GM21717 (cell line): ENCODE measurements around the gene PRR16.

ENCODE experiments used
- ATAC-seq: cut with Tn5 transposase; IDR thresholded peaks from one replicate; pipeline ENCODE4 v1.9.1; 2021; ENCODE audit warnings: mild to moderate bottlenecking, moderate library complexity; ENCODE audit not compliant: unreplicated experiment

PRR16 gene

GRCh38 chr5:120461251-120461650, 2.8 kb upstream of the PRR16 start:
- ATAC-seq, result no peak

- no peak for ATAC-seq
Measured at GRCh38 chr5:120463006-120463680, 957 bp upstream of the PRR16 start.

- no peak for ATAC-seq
Measured at GRCh38 chr5:120464627-120465435, 731 bp downstream of the PRR16 start.

- ATAC-seq, result no peak
Measured at GRCh38 chr5:120465436-120465961, 1.4 kb downstream of the PRR16 start.

GRCh38 chr5:120466341-120467006, 2.4 kb downstream of the PRR16 start:
- ATAC-seq, result no peak

- no peak for ATAC-seq
Measured at GRCh38 chr5:120471971-120472370, 7.9 kb downstream of the PRR16 start.

GRCh38 chr5:120472911-120473310, 8.8 kb downstream of the PRR16 start:
- no peak for ATAC-seq

GRCh38 chr5:120473332-120473731, 9.2 kb downstream of the PRR16 start:
- no peak for ATAC-seq

GRCh38 chr5:120476063-120476462, 12.0 kb downstream of the PRR16 start:
- ATAC-seq, result no peak

- ATAC-seq, result no peak
Measured at GRCh38 chr5:120479066-120479465, 15.0 kb downstream of the PRR16 start.

- ATAC-seq, result no peak
Measured at GRCh38 chr5:120499876-120500563, 35.9 kb downstream of the PRR16 start.

GRCh38 chr5:120502531-120502930, 38.4 kb downstream of the PRR16 start:
- no peak for ATAC-seq

- no peak for ATAC-seq
Measured at GRCh38 chr5:120503341-120503740, 39.2 kb downstream of the PRR16 start.

- no peak for ATAC-seq
Measured at GRCh38 chr5:120504057-120504456, 40.0 kb downstream of the PRR16 start.

GRCh38 chr5:120507197-120507596, 43.1 kb downstream of the PRR16 start:
- ATAC-seq, result no peak

GRCh38 chr5:120507800-120508463, 43.8 kb downstream of the PRR16 start:
- no peak for ATAC-seq

- no peak for ATAC-seq
Measured at GRCh38 chr5:120509053-120509452, 45.0 kb downstream of the PRR16 start.

- no peak for ATAC-seq
Measured at GRCh38 chr5:120510098-120510637, 46.1 kb downstream of the PRR16 start.

GRCh38 chr5:120510994-120511686, 47.0 kb downstream of the PRR16 start:
- ATAC-seq, result no peak

- ATAC-seq, result no peak
Measured at GRCh38 chr5:120512068-120512467, 48.0 kb downstream of the PRR16 start.
